CD4-positive, alpha-beta memory T cell (primary cell): Measurements from ENCODE around the gene GYG1. TPM values are rescaled to one million over a fixed set of nuclear protein-coding genes. Genes with fewer than 3 reads are reported as not detected.

Experiments used
- CTCF ChIA-PET: fragments of 350-600 bp; sonication (Branson Sonifier 250); formaldehyde crosslinking; loops from one replicate; lab custom pipeline; 2021; ENCODE audit warnings: inconsistent platforms; ENCODE audit not compliant: partially characterized antibody; lab: Charles Lee
- POLR2A ChIA-PET: fragments of 350-600 bp; sonication (Branson Sonifier 250); formaldehyde crosslinking; loops from one replicate; lab custom pipeline; 2021; ENCODE audit not compliant: partially characterized antibody; lab: Charles Lee
- DNase-seq, 5 donors: peaks; one replicate each; pipeline versions ENCODE4 v3.0.0 to v3.0.0-alpha.2; 2020 to 2022; ENCODE audit warnings: mixed read lengths in 1 of 5
- H3K27ac ChIP-seq: one replicate; pipeline ENCODE4 v1.7.0; 2013; ENCODE audit warnings: low read depth, low read length
- H3K27me3 ChIP-seq: 2 replicates; pipeline ENCODE4 v1.7.0; 2013; ENCODE audit warnings: mild to moderate bottlenecking, low read length, moderate library complexity; ENCODE audit not compliant: insufficient read depth
- H3K36me3 ChIP-seq: 2 replicates; pipeline ENCODE4 v1.7.0; 2013; ENCODE audit warnings: mild to moderate bottlenecking, low read length, moderate library complexity; ENCODE audit not compliant: insufficient read depth
- H3K4me1 ChIP-seq: 2 replicates; pipeline ENCODE4 v1.7.0; 2013; ENCODE audit warnings: mild to moderate bottlenecking, low read length, moderate library complexity; ENCODE audit not compliant: insufficient read depth
- H3K4me3 ChIP-seq, 2 donors: one replicate each; pipeline ENCODE4 v1.7.0; 2013; ENCODE audit warnings: low read length in 2 of 2, mild to moderate bottlenecking in 1 of 2
- H3K9me3 ChIP-seq, 2 donors: one replicate each; pipeline ENCODE4 v1.7.0; 2013; ENCODE audit warnings: low read length in 2 of 2, control low read depth in 1 of 2; ENCODE audit not compliant: control insufficient read depth in 1 of 2
- H3K27ac Mint-ChIP-seq, 7 donors: one replicate each; pipeline ENCODE4 v1.8.0; 2020 to 2021; ENCODE audit warnings: mixed read lengths in 7 of 7, mild to moderate bottlenecking in 6 of 7, inconsistent platforms in 3 of 7, moderate library complexity in 3 of 7
- H3K27me3 Mint-ChIP-seq, 2 donors: one replicate each; pipeline ENCODE4 v1.8.0; 2020 to 2021; ENCODE audit warnings: mixed read lengths in 2 of 2
- H3K36me3 Mint-ChIP-seq, 2 donors: one replicate each; pipeline ENCODE4 v1.8.0; 2020 to 2021; ENCODE audit warnings: mixed read lengths in 2 of 2, inconsistent platforms in 1 of 2, mild to moderate bottlenecking in 1 of 2
- H3K4me1 Mint-ChIP-seq, 4 donors: one replicate each; pipeline ENCODE4 v1.8.0; 2020 to 2021; ENCODE audit warnings: mixed read lengths in 4 of 4, mild to moderate bottlenecking in 1 of 4
- H3K4me3 Mint-ChIP-seq, 8 donors: one replicate each; pipeline ENCODE4 v1.8.0; 2020 to 2021; ENCODE audit warnings: mixed read lengths in 8 of 8, mild to moderate bottlenecking in 7 of 8, moderate library complexity in 6 of 8, inconsistent platforms in 3 of 8
- H3K9me3 Mint-ChIP-seq, 8 donors: one replicate each; pipeline ENCODE4 v1.8.0; 2020 to 2021; ENCODE audit warnings: mixed read lengths in 8 of 8, mild to moderate bottlenecking in 5 of 8, inconsistent platforms in 3 of 8, moderate library complexity in 1 of 8
- intact Hi-C: fragments of 100-400 bp; cut with micrococcal nuclease; formaldehyde crosslinking; loops from one replicate; pipeline ENCODE4 v1.15.1; 2023
- polyA plus RNA-seq, 2 donors: library from polyadenylated mRNA; unstranded; fragments of 300-500 nt; fragmentation: Illumina TruSeq; gene quantifications; one replicate each; pipeline ENCODE4 v1.2.3, GENCODE V29; 2021
- total RNA-seq, 2 experiments: library from RNA; stranded (reverse); gene quantifications; one replicate each; pipeline ENCODE4 v1.2.3, GENCODE V29; 2021

The GYG1 gene
- total and polyA plus RNA-seq, 4 experiments from 2014 or later = 20.9 to 54.9 (median 29.2) TPM

- Mint-ChIP-seq H3K36me3 (peaks cover 18 to 29% of the 10 kb centered on the region in 2 donors), H3K27me3 (no peaks in the 10 kb centered on the region), H3K27ac (no peak overlapping the region), H3K4me1 (peaks cover 11 to 17% (median 12%) of the 10 kb centered on the region in 4 donors), H3K9me3 (no peaks in the 10 kb centered on the region), H3K4me3 (no peak overlapping the region)
- Histone ChIP-seq H3K4me1 (peaks cover 11% of the 10 kb centered on the region), H3K4me3 (no peak overlapping the region), H3K27me3 (no peaks in the 10 kb centered on the region), H3K36me3 (peaks cover 3% of the 10 kb centered on the region), H3K27ac (no peak overlapping the region), H3K9me3 (no peaks in the 10 kb centered on the region)
- DNase-seq = no peak
- ChIA-PET POLR2A (interaction anchor here (1.0 kb wide), 1 partner anchor 53 kb away, joined by 3 read pairs; the partner anchor contains the start of gene GYG1), CTCF (no interaction called here)
- intact Hi-C loops = no loop called here
These were observed 53.2 kb downstream of the GYG1 start for GRCh38 chr3:149044339-149045083.

DNA sequence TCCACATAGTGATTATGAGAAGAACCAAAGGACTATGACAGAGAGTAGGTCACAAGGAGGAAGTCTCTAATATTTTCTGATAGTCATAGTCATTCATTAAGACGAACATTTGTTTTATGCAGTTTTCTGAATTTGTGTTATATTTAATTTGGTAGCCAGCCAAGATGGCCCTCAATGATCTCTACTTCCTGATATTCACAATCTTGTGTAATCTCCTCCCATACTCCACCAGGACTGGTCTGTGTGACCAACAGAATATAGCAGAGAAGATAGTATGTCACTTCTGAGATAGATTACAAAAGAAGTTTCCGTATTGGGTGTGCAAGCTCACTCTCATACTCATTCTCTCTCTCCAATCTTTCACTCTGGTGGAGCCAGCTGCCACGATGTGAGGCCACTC lies 64.2 kb downstream of the GYG1 start:
- POLR2A ChIA-PET = no interaction called here

GRCh38 chr3:149058198-149058597 lies 66.9 kb downstream of the GYG1 start:
- peaks cover 51 to 55% of the 10 kb centered on the region in 2 donors for H3K36me3 Mint-ChIP-seq
- no peak overlapping the region for H3K27ac Mint-ChIP-seq
- no peaks in the 10 kb centered on the region for H3K27me3 Mint-ChIP-seq
- no peaks in the 10 kb centered on the region for H3K4me1 Mint-ChIP-seq
- no peaks in the 10 kb centered on the region for H3K27me3 ChIP-seq
- ChIA-PET CTCF (no interaction called here), POLR2A (no interaction called here)
- H3K4me3 ChIP-seq = no peak overlapping the region
- no peak for DNase-seq
- peaks cover 0 to 2% (median 0%) of the 10 kb centered on the region in 8 donors for H3K9me3 Mint-ChIP-seq
- peaks cover 4% of the 10 kb centered on the region for H3K36me3 ChIP-seq
- no peak overlapping the region for H3K4me3 Mint-ChIP-seq
- H3K27ac ChIP-seq = no peak overlapping the region
- intact Hi-C loops = no loop called here
- H3K4me1 ChIP-seq = no peaks in the 10 kb centered on the region
- no peaks in the 10 kb centered on the region for H3K9me3 ChIP-seq

More for the DNA sequence above, 64.2 kb downstream of the GYG1 start:
- intact Hi-C loops = no loop called here
- Histone ChIP-seq H3K27ac (no peak overlapping the region), H3K36me3 (peaks cover 2% of the 10 kb centered on the region), H3K9me3 (no peaks in the 10 kb centered on the region), H3K4me3 (no peak overlapping the region), H3K27me3 (no peaks in the 10 kb centered on the region), H3K4me1 (no peaks in the 10 kb centered on the region)
- no peaks in the 10 kb centered on the region for H3K4me1 Mint-ChIP-seq
- peaks cover 56 to 68% of the 10 kb centered on the region in 2 donors for H3K36me3 Mint-ChIP-seq
- DNase-seq = no peak
- no peaks in the 10 kb centered on the region for H3K27me3 Mint-ChIP-seq
- H3K9me3 Mint-ChIP-seq = peaks cover 0 to 2% (median 0%) of the 10 kb centered on the region in 8 donors
- H3K4me3 Mint-ChIP-seq = no peak overlapping the region
- H3K27ac Mint-ChIP-seq = no peak overlapping the region
- CTCF ChIA-PET = no interaction called here

DNA sequence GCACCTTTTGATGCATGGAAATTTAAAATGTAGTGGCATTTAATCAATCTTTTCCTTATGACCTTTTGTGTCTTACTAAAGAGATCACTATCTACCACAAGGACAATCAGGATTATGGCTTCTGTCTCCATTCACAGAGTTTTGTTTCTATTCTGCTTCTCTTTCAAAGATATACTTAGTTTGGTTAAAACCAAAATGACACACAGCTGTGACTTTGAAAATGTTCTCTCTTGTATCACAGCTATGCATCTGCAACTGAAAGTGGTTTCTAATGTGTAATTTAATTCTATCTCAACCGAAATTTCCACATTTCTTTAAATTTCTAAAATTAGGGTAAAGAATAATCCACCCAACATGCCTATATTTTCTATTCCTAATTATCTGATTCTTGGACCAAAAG lies 67.3 kb downstream of the GYG1 start:
- H3K4me3 ChIP-seq = no peak overlapping the region
- H3K4me3 Mint-ChIP-seq = no peak overlapping the region
- no peaks in the 10 kb centered on the region for H3K27me3 Mint-ChIP-seq
- no peak for DNase-seq
- H3K9me3 Mint-ChIP-seq = peaks cover 0 to 2% (median 0%) of the 10 kb centered on the region in 8 donors
- no peak overlapping the region for H3K27ac Mint-ChIP-seq
- peaks cover 4% of the 10 kb centered on the region for H3K36me3 ChIP-seq
- H3K36me3 Mint-ChIP-seq = peaks cover 49 to 51% of the 10 kb centered on the region in 2 donors
- intact Hi-C loops = no loop called here
- no peaks in the 10 kb centered on the region for H3K9me3 ChIP-seq
- POLR2A ChIA-PET = no interaction called here
- H3K27ac ChIP-seq = no peak overlapping the region
- no peaks in the 10 kb centered on the region for H3K4me1 ChIP-seq
- CTCF ChIA-PET = no interaction called here
- no peaks in the 10 kb centered on the region for H3K27me3 ChIP-seq
- no peaks in the 10 kb centered on the region for H3K4me1 Mint-ChIP-seq

- Mint-ChIP-seq H3K9me3 (no peaks in the 10 kb centered on the region), H3K4me3 (no peak overlapping the region), H3K4me1 (no peaks in the 10 kb centered on the region), H3K27ac (no peak overlapping the region), H3K36me3 (peaks cover 35 to 43% of the 10 kb centered on the region in 2 donors), H3K27me3 (no peaks in the 10 kb centered on the region)
- CTCF ChIA-PET = no interaction called here
- Histone ChIP-seq H3K4me1 (no peaks in the 10 kb centered on the region), H3K27me3 (no peaks in the 10 kb centered on the region), H3K27ac (no peak overlapping the region), H3K36me3 (peaks cover 4% of the 10 kb centered on the region), H3K9me3 (no peaks in the 10 kb centered on the region), H3K4me3 (no peak overlapping the region)
- intact Hi-C loops = no loop called here
- POLR2A ChIA-PET = no interaction called here
- no peak for DNase-seq
These were observed 70.4 kb downstream of the GYG1 start for GRCh38 chr3:149061776-149062175.

GRCh38 chr3:149067883-149068282 lies 76.5 kb downstream of the GYG1 start:
- Histone ChIP-seq H3K9me3 (no peaks in the 10 kb centered on the region), H3K36me3 (peaks cover 4% of the 10 kb centered on the region), H3K27me3 (no peaks in the 10 kb centered on the region), H3K27ac (no peak overlapping the region), H3K4me3 (no peak overlapping the region), H3K4me1 (no peaks in the 10 kb centered on the region)
- Mint-ChIP-seq H3K36me3 (peaks cover 28 to 38% of the 10 kb centered on the region in 2 donors), H3K27ac (no peak overlapping the region), H3K4me1 (no peaks in the 10 kb centered on the region), H3K4me3 (no peak overlapping the region), H3K27me3 (no peaks in the 10 kb centered on the region), H3K9me3 (peaks cover 0 to 1% (median 0%) of the 10 kb centered on the region in 8 donors)
- CTCF ChIA-PET = no interaction called here
- DNase-seq = no peak
- intact Hi-C loops = no loop called here
- POLR2A ChIA-PET = no interaction called here
